Measurements from ENCODE around the gene FOLR2.
"Not testable (repeated sequence)": the region's sequence is repeated elsewhere in the genome, so short reads cannot be mapped to it uniquely, and the experiment has no call there.

Gene FOLR2

GRCh38 chr11:72206794-72207193, 9.8 kb upstream of the FOLR2 start:
- DNase-seq (ENCODE audit: low read depth in 2 of 2, low spot score in 1 of 2): not testable (repeated sequence)

GRCh38 chr11:72208281-72208680, 8.3 kb upstream of the FOLR2 start:
- no peak for DNase-seq (ENCODE audit: low read depth in 2 of 2, low spot score in 1 of 2)

- DNase-seq (ENCODE audit: low read depth in 2 of 2, low spot score in 1 of 2): no peak
These were observed 7.5 kb upstream of the FOLR2 start for GRCh38 chr11:72209101-72209500.

- DNase-seq (ENCODE audit: low read depth in 2 of 2, low spot score in 1 of 2): no peak
These were observed 1.2 kb downstream of the FOLR2 start for GRCh38 chr11:72217841-72218240.

DNA sequence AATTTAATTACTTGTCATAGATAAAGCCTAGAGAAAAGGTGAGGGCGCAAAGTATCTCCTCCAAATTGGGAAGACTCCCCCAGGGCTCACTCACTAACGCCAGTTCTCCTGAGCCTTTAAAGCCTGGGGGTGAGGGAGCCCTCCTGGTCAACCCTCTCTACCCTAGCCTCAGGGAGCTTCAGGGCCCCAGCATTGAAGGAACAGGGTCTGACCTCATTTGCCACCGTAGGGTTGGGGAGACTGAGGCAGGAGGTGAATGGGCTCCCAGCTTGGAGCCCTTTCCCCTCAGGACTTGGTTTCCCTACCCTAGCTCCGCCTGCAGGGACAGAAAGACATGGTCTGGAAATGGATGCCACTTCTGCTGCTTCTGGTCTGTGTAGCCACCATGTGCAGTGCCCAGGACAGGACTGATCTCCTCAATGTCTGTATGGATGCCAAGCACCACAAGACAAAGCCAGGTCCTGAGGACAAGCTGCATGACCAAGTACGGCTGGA, 1.7 kb downstream of the FOLR2 start:
- no peak for DNase-seq (ENCODE audit: low read depth in 2 of 2, low spot score in 1 of 2)

- no peak for DNase-seq (ENCODE audit: low read depth in 2 of 2, low spot score in 1 of 2)
These were observed 4.2 kb downstream of the FOLR2 start for GRCh38 chr11:72220696-72221363.

- no peak for DNase-seq (ENCODE audit: low read depth in 2 of 2, low spot score in 1 of 2)
These were observed 4.9 kb downstream of the FOLR2 start for GRCh38 chr11:72221386-72222075.

- no peak for DNase-seq (ENCODE audit: low read depth in 2 of 2, low spot score in 1 of 2)
These were observed 5.7 kb downstream of the FOLR2 start for GRCh38 chr11:72222106-72222891.

DNA sequence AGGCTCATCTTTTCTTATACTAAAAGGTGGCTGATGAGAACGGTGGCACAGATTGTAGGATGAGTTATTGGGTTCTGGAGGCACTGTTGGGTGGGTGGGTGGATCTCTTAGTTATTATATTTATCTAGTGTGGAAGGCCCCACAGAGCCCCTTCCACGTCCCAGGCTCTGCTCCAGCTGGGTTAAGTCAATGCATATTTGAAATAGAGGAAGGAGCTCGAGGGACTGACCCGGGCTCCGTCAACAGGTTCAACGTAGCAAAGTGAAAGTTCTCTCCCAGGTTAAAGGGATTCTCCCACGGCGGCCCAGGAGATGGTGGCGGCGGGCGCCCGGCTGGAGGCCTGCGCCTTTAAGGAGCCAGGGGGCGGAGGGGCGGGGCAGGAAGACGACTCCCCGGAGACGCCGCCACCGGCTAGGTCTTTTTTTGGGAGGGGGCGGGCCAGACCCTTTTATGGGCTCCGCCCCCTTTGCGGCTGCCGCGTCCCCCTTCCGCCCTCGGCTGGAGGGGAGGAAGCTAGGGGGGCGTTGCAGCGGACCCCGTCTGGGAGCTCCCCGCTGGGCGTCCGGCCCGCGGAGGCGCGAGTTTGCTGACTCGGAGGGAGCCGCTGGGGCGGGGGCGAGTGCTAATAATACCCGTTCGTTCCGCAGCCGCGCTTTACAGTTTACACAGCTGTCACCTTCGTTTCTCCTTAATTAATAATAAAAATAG, 6.5 kb downstream of the FOLR2 start:
- peak; percentile 87 to 88 for DNase-seq (ENCODE audit: low read depth in 2 of 2, low spot score in 1 of 2)

GRCh38 chr11:72223615-72224563, 7.3 kb downstream of the FOLR2 start:
- no peak for DNase-seq (ENCODE audit: low read depth in 2 of 2, low spot score in 1 of 2)

GRCh38 chr11:72224564-72225410, 8.2 kb downstream of the FOLR2 start, which contains the start of gene INPPL1:
Gene INPPL1, plus strand, starts transcription at chr11:72224767. Its CDS starts 218 bp downstream, at chr11:72224985.
- DNase-seq (ENCODE audit: low read depth in 2 of 2, low spot score in 1 of 2): no peak

- no peak for DNase-seq (ENCODE audit: low read depth in 2 of 2, low spot score in 1 of 2)
These were observed 8.9 kb downstream of the FOLR2 start for GRCh38 chr11:72225411-72225951.

GRCh38 chr11:72226701-72227100, 10.1 kb downstream of the FOLR2 start:
- DNase-seq (ENCODE audit: low read depth in 2 of 2, low spot score in 1 of 2): no peak

DNA sequence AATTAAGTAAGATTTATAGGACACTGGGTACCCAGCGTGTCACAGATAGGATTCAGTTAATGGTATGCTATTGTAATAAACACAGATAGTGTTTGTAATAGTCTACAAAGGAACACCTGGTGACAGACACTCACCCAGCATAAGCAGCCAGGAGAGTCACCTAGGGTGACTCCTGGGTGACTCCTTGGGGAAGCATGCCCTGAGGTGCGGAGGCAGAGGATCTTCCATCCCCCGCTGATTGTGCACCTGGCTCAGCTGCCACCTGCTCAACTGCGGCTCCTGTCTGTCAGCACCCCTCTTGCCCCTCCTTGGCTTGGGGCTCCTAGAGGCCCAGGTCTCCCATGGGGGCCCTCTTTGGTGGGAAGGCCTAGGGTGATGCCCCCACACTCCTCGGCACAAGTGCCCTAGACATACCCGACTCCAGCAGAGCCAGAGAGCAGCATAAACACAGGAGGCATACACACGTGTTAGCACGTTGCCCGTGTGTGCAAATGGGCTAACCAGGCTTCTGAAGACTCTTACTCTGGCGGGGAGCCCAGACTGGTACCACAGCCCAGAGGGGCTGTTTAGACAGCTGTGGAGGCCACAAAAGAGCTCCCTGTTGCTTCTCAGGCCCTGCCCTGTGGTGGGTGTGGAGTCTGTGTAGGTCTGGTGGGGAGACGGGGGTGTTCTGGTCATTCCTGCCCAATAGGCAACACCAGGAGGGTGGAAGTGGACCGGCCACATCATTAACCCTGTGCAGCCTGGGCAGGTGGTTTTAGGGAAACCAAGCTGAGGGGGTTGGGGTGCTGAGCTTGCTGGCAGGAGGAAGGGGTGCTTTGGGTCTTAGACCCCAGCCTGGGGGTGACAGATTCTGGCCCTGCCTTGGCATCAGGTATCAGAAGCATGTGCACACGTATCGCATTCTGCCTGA, 11.0 kb downstream of the FOLR2 start:
- no peak for DNase-seq (ENCODE audit: low read depth in 2 of 2, low spot score in 1 of 2)

- no peak for DNase-seq (ENCODE audit: low read depth in 2 of 2, low spot score in 1 of 2)
These were observed 11.7 kb downstream of the FOLR2 start for GRCh38 chr11:72228229-72228843.

DNA sequence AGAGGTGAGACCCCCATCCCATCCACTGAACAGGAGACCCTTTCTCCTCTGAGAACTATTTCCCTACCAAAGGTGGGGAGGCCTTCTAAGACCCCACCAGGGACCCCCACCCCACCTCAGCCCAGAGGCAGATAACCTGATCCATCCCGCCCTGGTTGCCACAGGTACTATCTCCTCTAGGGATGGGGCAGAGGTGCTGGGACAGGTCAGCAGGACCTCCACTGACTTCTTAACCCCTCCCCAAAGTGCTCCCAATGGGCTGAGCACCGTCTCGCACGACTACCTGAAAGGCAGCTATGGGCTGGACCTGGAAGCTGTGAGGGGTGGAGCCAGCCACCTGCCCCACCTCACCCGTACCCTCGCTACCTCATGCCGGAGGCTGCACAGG, 12.2 kb downstream of the FOLR2 start:
- DNase-seq (ENCODE audit: low read depth in 2 of 2, low spot score in 1 of 2): no peak

DNA sequence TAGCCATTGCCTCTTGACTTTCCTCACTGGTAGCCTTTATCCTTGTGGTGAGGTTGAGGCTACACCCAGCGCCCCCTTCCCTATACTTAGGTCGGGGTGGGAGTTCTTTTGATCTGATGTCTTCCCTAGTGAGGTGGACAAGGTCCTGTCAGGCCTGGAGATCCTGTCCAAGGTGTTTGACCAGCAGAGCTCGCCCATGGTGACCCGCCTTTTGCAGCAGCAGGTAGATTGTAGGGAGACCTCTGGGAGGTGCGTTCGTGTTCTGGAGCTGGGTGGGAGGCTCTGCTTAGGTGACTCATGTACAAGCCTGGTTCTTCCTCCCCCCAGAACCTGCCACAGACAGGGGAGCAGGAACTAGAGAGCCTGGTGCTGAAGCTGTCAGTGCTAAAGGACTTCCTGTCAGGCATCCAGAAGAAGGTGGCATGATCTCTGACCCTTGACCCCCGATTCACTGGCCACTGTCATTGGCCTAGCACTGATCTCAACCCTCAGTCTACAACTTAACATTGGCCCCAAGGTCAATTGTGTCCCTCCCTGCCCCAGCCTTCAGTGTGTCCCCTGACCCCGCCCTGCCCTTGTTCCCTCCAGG, 12.8 kb downstream of the FOLR2 start:
- DNase-seq (ENCODE audit: low read depth in 2 of 2, low spot score in 1 of 2): no peak

Data from stimulated activated CD8-positive, alpha-beta memory T cell treated with anti-CD3 and anti-CD28 coated beads, Interleukin-4, amount 100 ng/mL, for 1 hour (primary cell).